Fibroblast of the aortic adventitia (primary cell): ENCODE data around the gene MFGE8. TPM values are rescaled to one million over a fixed set of nuclear protein-coding genes. Genes with fewer than 3 reads are reported as not detected.

Source experiments
- DNase-seq: peaks from one replicate; pipeline ENCODE4 v3.0.0-alpha.2; 2010; ENCODE audit warnings: low read depth
- H3K4me3 ChIP-seq: 2 replicates; pipeline ENCODE4 v1.5.1; 2011; ENCODE audit warnings: low read depth, mild to moderate bottlenecking, control low read depth, low read length, moderate library complexity
- CTCF ChIP-seq: IDR thresholded peaks from 2 replicates; pipeline ENCODE4 v1.5.1; 2011; ENCODE audit warnings: mild to moderate bottlenecking, low read length, control low read depth, inconsistent platforms; ENCODE audit not compliant: insufficient read depth
- total RNA-seq: library from RNA; depleted of rRNA; stranded (reverse); fragments of >200 nt; gene quantifications from 2 replicates; pipeline ENCODE4 v1.2.3, GENCODE V29; 2012; ENCODE audit warnings: low replicate concordance

MFGE8 gene
- total RNA-seq, 1 donor: 59.5 TPM

GRCh38 chr15:88902221-88902835 is 10.9 kb downstream of the MFGE8 start:
- no peak for TF ChIP-seq CTCF
- no peak for DNase-seq

GRCh38 chr15:88901508-88902220 is 11.5 kb downstream of the MFGE8 start:
- TF ChIP-seq CTCF: no peak
- H3K4me3 ChIP-seq: no peak overlapping the region
- DNase-seq: no peak

More at GRCh38 chr15:88902221-88902835, 10.9 kb downstream of the MFGE8 start:
- no peak overlapping the region for H3K4me3 ChIP-seq

GRCh38 chr15:88900982-88901418 is 12.2 kb downstream of the MFGE8 start:
- no peak for DNase-seq
- no peak for TF ChIP-seq CTCF
- H3K4me3 ChIP-seq: no peak overlapping the region

GRCh38 chr15:88900309-88900981 is 12.7 kb downstream of the MFGE8 start:
- TF ChIP-seq CTCF: no peak
- DNase-seq: no peak
- H3K4me3 ChIP-seq: no peak overlapping the region

- no peak for DNase-seq
- TF ChIP-seq CTCF: no peak
- H3K4me3 ChIP-seq: no peak overlapping the region
Measured at GRCh38 chr15:88899251-88899650, 13.9 kb downstream of the MFGE8 start.

GRCh38 chr15:88898736-88899135 is 14.4 kb downstream of the MFGE8 start:
- TF ChIP-seq CTCF: no peak
- H3K4me3 ChIP-seq: no peak overlapping the region
- DNase-seq: no peak
